Activated naive CD4-positive, alpha-beta T cell treated with Interleukin-2 at 50 U/mL for 16 hours (primary cell): ENCODE measurements around the gene RAD51B.

Experiments used
- DNase-seq: peaks from one replicate; pipeline ENCODE4 v3.0.0-alpha.2; 2020

Gene RAD51B

DNA sequence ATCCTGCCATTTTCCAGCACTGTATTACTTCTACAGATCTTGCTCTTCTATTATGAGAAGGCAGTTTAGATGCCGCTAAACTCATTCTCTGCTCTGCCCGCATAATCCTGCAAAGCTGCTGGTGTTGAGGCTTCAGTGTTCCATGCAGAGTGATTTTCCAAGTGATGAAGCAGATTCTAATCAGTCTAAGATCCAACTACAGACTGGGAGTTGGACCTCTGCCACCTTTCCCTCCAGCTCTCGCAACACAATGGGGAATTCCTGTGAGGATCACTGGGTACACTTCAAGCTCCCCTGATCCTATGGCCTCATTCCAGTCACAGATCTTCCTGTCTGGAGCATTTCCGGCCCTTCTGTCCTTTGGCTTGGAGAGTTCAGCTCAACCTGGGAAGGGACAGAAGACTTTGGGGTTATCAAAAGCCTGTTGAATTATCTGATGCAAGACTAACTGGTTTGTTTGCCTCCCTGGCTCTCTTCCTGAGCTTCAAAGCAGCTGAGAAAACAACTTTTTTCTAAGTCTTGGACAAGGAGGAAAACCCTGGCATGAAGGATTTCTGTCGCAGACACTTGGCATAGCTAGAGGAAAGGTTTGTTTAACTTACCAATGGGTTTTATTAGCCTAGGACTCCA, 639.4 kb downstream of the RAD51B start:
- DNase-seq = no peak

DNA sequence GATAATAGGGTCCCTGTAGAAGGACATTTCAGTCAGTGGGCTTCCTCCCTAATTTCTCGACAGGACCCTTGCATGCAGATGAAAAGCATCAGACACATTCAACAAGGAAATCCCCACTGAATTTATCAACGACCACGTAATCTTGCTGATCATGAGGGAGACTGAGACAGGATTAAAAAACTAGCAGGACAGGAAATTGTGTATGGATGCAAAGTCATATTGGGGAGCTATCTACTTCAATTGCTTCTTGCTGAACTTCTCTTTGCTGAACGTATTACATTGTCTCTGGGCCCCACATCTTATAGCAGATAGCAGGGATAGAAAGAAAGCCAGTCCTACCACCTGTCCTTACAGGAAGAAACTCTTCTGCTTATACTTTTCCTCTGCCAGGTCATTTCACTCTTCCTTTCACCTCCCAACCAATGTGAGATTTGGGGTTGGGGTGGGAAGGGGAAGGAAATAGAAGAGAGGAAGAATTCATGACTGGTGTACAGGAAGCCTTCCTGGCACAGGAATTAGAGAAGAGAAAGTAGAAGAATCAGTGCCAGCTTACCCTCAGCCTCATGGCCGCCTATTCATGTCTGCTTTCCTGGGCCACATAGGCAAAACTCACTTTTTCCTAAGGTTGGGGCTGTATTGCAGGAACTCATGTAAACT, 640.0 kb downstream of the RAD51B start:
- no peak for DNase-seq

DNA sequence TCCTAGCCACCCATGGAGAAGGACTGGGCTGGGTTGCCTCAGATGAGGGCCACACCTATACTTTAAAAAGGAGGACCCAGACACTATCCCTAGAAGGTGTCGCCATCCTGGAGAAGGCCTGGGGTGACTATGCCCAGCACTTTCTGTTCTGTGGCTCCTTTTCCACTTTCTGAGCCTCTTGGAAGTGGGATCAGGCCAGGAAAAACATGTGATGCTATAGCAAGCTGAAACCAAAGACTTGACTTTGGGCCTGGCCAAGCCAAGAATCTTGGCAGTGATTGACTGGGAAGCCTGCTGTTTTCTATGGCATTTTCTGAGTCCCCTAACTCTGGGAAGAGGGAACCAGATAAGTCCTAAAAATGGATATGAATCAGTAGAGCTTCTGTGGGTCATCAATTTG, 641.0 kb downstream of the RAD51B start:
- DNase-seq = no peak

- no peak for DNase-seq
These were observed 641.5 kb downstream of the RAD51B start for GRCh38 chr14:68461086-68461485.

GRCh38 chr14:68462683-68463082, 643.1 kb downstream of the RAD51B start:
- DNase-seq = no peak

DNA sequence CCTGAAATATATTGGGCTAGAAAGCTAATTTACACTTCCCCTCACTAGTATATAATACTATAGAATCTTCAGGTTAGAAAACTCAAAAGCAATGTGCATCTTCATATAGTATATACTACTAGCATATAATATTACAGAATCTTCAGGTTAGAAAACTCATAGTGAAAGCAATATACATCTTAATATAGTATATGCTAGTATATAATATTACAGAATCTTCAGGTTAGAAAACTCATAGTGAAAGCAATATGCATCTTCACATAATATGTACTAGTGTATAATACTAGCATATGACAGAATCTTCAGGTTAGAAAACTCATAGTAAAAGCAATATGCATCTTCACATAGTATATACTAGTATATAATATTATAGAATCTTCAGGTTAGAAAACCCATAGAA, 643.7 kb downstream of the RAD51B start:
- DNase-seq = no peak

GRCh38 chr14:68463705-68464374, 644.3 kb downstream of the RAD51B start:
- no peak for DNase-seq

- no peak for DNase-seq
These were observed 645.1 kb downstream of the RAD51B start for GRCh38 chr14:68464711-68465110.

DNA sequence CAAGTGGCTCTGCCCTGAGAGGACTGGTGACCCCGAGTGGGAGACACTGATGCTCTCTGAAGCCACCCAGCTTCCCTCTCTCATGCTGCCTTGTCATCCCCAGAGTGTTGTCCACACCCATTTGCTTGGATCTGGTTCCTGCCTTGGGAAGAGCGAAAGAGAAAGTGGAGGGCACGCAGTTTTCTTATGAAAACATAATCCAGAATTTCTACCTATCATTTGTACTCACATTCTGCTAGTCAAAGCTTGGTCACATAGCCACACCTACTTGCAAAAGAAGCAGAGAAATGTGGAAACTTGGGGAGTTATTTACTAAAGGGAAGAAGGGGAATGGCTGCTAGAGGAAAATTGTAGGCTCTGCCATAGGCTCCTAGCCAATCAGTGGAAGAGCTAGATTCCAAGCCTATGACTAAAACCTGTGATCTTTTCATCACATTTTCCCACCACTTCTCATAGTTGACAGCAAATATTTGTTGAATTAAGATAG, 647.0 kb downstream of the RAD51B start:
- no peak for DNase-seq

- DNase-seq = no peak
These were observed 647.8 kb downstream of the RAD51B start for GRCh38 chr14:68467425-68467824.

- peak; percentile 27 for DNase-seq
These were observed 649.0 kb downstream of the RAD51B start for GRCh38 chr14:68468437-68469207.

DNA sequence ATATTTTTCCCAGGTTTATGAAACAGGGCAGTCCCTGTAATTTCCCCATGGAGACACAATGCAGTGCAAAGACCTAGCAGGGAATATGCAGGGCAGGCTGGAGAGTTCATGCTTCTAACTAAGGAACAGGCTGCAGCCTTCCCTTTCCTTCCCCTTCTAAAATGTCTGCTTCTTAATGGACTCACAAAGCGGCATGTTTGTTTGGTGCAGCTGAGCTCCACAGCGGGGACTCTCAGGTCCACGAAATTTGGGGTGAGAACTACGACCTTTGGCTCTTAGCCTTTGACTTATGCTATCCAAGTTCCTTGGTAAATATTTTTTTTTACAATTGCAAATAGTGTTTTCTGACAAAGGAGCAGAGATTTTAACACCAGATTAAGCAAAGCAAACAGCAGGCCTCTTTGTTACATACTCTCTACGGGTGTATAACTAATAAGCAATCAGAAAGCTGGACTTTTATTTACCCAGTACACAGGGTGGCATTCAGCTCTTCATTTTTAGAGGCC, 649.7 kb downstream of the RAD51B start:
- no peak for DNase-seq

DNA sequence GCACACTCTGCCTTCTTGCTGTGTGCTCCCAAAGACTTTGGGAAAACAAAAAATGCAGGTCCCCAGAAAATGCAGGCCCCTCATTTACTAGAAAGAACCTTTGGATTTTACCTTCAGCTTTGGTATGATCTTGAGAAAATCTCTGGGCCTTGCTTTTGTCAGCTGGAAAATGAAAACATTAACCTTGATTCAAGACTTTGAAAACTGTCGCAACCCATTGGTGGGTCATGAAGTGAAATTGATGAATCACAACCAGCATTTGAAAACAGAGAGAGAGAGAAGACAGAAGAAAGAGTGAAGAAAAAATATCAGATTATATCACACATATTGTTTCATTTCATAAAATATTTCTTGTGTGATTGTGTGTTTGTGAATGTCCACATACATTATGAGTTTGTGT, 650.8 kb downstream of the RAD51B start:
- no peak for DNase-seq

DNA sequence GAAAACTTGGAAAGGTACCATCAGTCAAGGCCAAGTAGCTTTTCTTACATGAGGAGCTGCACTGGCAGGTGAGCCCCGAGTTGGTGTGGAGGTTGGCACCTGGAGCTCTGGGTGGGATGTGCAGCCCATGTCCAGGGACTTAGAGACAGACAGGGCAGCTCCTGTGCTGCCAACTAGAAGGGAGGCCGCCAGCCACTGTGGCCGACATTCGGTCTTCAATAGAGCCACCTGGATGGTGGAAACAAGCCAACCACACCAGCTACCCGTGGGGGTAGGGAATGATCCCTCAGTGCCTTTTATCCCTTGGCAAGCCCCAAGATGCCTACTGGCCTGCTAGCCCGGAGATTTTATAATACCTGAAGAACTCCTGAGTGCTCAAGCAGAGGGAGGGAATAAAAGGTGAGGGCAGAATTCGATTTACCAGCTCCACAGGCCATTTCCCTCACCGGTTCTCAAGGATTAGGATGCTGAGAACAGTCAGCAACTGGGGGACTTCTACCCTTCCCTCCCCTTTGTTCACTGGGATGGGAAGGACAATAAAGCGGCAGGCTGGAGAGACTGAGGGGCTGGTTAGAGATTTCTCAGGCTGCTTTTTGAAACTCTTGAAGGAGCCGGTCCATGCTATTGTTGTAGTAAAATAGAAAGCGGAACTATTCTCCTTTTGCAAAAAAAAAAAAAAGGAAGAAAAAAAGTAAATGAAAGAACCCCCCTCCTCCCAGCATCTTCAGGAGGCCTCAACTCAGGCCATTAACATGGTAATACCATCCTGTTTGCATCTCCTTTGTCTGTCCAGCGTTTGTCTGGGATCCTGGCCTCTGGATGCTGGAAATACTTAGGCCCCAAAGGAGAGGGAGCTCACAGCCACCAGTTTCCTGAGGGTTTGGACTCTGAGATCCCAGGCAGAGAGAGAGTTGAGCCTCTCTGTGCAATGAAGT, 651.7 kb downstream of the RAD51B start:
- DNase-seq = no peak

GRCh38 chr14:68471964-68472508, 652.5 kb downstream of the RAD51B start:
- no peak for DNase-seq

GRCh38 chr14:68473069-68473468, 653.5 kb downstream of the RAD51B start:
- DNase-seq = no peak

DNA sequence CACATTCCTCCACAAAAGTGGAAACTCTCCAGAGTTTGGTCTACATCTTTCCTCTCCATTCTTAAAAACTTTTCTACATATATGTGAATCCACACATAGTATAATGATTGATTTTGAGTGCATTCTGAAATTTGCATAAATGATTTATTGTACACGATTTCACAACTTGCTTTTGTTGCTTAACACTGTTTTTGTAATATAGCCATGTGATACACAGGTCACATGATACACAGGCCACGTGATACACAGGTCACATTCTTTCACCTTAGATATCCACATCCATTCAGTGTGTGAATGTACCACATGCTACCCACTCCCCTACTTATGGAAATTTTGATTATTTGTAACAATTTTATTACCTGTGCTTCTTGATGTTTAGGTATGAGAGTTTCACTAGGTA, 654.2 kb downstream of the RAD51B start:
- no peak for DNase-seq

- no peak for DNase-seq
These were observed 655.2 kb downstream of the RAD51B start for GRCh38 chr14:68474741-68475140.

DNA sequence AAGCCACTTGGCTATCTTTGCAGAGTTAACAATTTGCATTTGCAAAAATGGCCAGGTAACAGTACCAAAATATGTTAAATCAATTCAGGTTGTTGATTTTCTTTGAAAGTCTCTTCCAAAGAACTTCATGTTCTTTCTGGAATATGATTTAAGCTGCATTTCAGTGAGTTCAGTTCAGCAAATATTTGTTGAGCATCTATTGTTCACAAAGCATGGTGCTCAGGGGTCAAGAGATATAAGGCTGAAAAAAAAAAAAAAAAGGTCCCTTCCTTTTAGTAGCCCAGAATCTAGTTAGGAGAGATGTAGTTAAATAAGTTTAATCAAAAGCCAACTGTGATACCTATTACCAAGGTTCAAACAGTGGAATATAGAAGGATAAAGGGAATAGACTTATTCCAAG, 656.2 kb downstream of the RAD51B start:
- no peak for DNase-seq

GRCh38 chr14:68476212-68477109, 656.9 kb downstream of the RAD51B start:
- DNase-seq = no peak

- no peak for DNase-seq
These were observed 657.5 kb downstream of the RAD51B start for GRCh38 chr14:68477110-68477455.
